Left renal pelvis (tissue), 4 donors: Measurements from ENCODE around the gene MAJIN. TPM values are rescaled to one million over a fixed set of nuclear protein-coding genes. Genes with fewer than 3 reads are reported as not detected.

ENCODE experiments used
- DNase-seq, 4 donors: peaks; one replicate each; pipeline ENCODE4 v3.0.0-alpha.2; 2013; ENCODE audit warnings: low read depth in 4 of 4, low spot score in 3 of 4
- polyA plus RNA-seq, 4 donors: library from polyadenylated mRNA; unstranded; fragments of 120-200 nt; gene quantifications; one replicate each; pipeline ENCODE4 v1.2.1, GENCODE V29; 2013; ENCODE audit not compliant: insufficient read length in 4 of 4

The MAJIN gene
- polyA plus RNA-seq, 4 donors: 0.53 to 1.3 (median 0.92) TPM; not detected in 1

DNA sequence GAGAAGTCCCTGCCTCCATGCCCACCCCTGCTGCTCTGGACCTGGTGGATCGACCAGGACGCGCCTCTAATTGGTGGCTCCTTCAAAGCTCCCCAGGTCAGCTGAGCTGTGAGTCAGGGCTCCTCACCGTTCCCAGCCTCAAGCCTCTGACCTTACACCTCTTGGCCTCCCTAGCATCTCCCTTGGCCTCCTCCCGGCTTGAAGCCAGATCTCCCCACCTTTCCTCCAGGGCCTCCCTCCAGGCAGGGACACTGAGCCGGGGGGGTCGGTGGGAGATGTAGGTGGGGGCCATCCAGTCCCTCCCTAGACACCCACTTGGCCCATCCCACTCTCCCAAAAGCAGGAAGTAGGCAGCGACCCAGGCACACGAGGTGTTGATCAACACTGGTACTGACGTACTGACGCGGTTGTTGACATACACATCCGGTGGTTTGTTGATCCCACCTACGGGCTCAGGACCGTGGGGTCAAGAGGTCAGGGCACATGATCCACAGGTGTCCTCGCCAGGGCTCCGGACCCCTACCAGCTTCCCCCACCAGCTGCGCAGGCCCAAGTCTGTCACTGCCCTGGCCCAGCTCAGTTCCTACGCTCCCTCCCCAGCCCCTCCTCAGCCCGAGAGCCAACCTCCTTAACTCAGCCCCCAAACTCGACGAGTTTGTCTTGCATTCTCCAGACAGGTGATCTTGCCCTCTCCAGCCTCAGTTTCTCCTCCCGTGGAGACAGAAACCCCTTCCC is 55.7 kb downstream of the MAJIN start:
- DNase-seq: no peak

DNA sequence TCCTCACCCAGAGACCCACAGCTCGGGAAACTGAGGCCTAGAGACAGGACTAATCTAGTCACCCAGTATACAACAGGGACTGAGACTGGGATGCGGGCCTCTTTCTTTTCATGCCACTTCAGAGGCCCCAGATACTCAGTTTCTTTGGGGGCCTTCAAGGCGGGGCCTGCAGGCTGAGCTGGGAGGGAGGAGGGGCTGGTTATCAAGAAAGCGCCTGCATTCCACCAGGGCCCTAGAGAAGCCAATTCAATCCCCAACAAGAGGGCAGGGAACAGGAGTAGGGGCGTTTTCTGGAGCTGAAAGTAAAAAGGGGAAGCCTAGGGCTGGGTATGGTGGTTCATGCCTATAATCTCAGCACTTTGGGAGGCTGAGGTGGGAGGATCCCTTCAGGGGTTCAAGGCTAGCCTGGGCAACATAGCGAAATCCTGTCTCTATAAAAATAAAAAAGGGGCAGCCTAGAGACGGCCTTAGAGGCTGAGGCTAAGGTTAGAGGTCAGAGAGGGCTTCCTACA is 56.5 kb downstream of the MAJIN start:
- DNase-seq: no peak

DNA sequence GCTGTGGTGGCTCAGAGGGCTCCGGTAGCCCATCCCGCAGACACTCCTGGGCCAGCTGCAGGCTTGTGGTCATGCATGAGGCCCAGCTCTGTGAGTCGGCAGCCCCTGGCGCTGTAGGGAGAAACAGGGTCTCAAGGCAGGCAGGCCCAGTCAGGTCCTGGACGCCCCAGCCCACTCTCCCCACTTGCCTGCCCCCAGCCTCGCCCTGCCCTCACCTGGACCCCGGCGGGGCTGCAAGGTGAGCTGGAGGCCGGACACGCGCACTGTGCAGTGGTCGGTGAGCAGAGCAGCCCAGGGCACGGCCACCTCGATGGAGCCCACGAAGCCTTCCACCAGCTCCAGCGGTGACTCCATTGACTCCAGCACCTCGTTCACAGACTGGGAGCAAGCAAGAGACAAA is 57.8 kb downstream of the MAJIN start:
- no peak for DNase-seq

DNA sequence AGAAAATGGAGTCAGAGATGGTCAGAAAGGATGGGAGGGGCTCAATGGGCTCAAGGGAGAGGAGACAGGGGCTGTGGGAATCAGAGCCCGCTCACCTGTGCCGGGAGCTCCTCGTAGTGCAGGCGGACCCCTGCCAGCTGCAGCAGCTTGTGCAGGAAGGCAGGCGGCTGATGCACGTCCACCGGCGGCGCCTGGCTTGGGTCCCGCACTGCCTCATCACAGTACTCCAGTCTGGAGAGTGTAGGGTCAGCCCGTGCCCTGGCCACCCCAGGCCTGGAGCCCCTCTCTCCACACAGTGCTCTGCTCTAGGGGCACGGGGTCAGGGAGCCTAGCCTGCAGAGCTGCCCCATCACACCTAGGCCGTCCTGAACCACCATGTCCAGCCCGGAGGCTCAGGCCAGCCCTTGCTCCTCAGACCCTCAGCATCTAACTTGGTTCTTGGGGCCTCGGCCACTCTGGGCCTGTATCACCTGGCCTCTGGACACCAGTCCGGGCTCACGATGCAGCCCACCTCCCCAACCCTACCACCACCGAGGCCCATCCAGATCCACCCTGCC is 58.7 kb downstream of the MAJIN start:
- DNase-seq: no peak

DNA sequence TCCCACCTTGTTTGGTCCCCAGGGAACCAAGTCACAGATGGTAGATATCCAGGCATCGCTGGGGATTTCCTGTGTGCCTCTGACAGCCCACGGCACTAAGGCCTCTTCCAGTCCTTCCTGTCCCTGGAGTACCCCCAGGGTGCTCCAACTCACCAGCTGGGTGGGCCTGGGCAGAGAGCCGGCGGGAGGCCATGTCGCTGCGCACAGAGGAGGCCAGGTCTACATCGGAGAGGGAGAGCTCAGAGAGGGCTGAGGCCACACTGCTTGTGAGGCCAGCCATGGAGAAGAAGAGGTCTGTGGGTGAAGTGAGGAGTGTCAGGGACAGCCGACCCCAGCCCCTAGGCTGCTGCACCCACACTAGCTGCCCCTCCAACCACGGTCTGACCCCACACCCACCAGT is 60.2 kb downstream of the MAJIN start:
- no peak for DNase-seq

DNA sequence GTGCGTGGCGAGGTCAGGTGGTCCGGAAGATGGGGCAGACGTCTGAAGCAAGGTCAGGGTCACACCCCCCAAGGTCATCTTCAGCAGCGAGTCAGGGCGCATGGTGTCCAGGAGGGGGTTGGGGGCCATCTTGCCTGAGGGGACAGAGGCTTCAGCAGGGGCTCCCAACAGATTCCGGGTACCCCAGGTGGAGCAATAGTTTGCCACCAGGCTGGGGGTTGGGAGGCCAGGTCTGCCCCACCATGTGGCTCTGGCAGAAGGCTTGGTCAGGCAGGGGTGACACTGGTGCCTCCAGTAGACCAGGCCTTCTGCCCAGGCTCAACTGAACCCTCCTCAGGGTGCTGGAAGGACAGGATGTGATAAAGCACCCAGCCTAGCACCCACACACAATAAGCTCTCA is 60.8 kb downstream of the MAJIN start:
- no peak for DNase-seq

DNA sequence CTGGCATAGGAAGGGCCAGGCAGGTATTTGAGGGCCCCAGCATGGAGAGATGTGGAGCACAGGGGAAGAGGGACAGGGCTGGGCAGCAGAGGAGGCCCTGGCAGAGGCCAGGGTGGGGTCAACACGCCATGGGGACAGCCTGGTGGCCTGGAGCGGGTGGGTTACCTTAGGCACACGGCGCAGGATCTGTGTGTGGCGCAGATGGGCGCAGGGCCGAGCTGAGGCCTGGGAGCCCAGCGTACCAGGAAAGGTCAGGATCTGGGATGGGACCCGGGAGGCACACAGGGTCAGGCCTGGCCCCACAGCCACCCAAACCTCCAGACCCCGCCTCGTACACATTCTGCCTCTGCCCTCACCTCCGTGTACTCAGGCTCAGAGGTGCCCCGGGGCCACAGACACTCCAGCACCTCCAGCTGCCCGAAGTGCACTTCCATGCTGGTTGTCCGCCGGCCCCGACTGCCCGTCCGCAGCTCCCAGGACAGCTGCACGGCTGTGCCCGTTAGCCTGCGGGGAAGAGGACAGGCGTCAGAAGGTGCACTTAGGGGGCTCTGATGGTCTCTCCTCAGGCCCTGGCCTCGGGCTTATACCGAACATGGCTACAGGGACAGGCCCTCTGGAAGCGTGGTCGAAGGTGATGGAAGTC is 61.3 kb downstream of the MAJIN start:
- DNase-seq: no peak

DNA sequence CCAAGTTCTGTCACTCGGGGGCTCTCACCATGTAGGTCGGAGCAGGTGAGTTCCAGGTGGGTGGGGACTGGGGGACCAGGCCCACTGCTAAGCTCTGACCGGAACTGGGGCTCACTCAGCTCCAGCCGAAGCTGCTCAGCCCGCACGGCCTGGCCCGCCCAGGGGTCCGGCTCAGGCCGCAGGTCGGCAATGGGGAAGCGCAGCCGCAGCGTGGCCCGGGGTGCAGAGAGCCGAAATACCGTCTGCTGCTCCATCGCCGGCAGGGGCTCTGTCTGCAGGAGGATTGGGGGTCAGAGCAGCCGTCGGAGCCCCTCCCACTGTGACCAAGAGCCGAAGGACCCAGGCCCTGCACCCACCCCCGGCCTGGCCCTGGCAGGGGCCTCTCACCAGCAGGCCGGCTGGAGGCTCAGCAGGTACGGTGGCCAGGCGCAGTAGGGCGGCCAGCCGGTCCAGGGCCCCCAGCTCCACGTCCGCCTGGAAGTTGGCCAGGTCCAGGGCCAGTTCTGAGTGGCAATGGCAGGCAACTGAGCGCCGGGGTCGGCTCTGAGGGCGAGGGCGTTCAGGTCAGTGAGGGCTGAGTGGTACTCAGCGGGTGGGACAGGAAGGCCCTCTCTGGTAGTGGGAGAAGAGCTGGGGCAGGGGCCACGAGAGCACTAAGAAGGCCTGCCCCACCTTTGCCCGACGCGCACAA is 62.1 kb downstream of the MAJIN start:
- DNase-seq: no peak

DNA sequence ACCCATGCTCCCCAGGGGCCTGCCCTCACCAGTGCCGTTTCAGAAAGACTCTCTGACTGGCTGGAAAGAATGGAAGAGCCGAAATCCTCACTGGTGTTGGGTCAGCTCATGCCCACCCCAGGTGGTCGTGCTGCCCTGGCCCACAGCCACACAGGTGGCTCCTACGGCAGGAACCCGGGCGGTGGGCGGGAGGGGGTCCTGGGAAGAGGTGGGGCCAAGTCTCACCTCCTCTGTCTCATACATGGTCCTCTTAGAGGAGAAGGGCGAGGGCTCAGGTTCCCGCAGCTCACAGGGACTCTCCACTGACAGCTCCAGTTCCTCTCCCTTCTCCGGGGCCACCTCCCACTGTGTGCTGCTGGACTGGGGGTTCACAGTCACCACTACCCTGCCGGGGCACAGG is 63.1 kb downstream of the MAJIN start:
- no peak for DNase-seq

DNA sequence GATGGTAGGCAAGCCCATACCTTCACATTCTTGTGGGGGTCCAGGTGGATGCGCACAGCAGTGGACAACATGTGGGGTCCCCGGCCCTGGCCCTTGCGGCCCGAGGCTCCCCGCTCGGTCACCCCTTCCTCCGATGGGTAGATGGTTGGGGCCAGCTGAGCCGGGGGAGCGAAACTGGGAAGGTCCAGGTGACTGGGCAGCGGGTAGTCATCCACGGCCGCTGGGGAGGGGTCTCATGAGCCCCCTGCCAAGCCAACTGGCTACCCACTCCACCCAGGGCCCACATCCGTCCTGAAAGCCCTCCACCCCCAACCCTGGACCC is 65.6 kb downstream of the MAJIN start:
- no peak for DNase-seq

DNA sequence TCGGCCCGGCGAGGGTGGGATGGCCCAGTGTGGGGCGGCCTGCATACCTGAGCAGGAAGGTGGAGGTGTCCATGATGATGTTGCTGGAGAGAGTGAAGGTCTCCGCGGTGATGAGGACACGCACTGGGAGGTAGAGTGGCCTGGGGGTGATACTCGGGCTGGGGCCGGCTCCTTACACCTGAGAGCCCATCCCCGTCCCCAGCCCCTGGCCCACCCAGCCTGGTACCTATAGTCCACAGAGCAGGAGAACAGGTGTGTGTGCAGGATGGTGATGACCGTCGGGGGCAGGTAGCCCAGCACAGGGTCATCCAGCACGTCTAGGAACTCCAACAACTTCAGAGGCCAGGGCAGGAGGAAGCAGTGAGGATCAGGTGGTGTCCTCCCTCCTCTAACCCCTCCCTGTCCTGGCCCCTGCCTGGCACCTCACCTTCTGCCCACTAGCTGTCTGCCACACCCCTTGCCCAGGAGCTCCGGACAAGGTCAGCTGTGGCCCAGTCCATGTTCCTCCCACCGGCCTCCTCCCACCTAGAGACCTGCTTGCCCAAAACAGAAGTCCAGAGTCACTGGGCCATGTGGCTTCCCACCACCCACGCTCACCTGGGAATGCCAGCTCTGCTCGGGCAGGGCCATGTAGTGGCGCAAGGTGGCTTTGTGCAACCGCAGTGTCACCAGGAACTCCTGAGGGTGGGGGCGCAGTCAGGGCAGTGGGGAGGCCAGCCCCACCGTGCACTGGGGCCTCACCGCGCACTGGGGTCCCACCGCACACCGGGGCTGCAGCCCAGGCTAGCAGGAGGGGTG is 66.2 kb downstream of the MAJIN start:
- DNase-seq: no peak

DNA sequence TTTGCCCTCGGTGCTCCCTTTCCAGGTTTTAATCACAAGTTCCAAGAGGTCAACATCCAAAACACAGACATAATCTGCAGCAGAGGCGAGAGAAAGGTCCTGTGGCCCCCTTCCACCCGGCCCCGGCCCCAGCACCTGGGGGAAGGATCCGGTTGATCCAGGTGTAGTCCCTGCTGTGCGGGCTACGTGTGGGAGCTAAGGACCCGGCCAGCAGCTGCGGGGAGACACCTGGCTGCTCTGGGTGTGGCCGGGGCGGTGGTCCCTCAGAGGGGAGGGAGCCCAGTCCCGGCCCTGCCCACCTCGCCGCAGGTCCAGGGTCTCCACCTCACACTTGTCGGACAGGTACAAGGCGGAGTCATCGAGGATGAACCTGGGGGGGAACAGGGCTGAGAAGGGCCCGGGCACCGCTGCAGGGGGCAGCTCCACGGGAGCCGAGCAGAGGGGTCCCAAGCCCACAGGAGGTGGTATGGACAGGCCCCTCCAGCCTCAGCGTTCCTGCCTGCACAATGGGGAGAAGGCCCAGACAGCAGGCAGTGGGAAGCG is 68.5 kb downstream of the MAJIN start:
- no peak for DNase-seq

DNA sequence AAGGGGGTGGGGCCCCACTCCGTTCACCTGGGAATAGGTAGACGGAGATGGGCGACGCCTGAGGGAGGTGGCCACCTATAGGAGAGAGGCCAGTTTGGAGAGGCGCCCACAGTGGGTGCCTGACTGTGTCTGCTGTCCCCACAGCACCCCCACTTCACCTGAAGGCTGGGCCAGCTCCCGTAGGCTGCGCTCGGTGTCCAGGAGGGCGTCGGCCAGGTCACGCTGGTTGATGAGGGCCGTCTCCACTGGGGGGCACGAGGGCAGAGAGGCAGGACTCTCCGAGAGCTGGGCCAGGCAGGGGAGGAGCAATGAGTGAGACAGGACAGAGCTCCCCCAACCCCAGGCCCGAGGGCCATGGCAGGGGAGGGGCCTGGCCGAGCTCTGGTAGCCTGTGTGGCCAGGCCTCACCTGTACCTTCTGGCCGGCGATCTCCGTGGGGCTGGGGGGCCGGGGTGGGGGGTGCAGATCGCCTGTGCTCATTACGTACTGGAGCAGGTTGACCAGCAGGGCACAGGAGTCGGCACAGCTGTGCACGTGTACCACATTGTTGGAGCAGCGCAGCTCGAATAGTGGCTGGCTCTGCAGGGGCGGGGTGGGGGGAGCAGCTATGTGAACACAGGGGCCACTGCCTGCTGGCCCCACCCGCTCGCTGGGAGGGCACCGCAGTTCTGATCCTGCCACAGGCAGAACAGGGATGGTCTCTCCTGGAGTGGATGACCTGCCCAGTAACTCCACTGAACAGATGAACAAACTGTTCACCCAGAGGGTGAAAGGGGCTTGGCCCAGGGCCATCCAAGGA is 69.6 kb downstream of the MAJIN start:
- no peak for DNase-seq

DNA sequence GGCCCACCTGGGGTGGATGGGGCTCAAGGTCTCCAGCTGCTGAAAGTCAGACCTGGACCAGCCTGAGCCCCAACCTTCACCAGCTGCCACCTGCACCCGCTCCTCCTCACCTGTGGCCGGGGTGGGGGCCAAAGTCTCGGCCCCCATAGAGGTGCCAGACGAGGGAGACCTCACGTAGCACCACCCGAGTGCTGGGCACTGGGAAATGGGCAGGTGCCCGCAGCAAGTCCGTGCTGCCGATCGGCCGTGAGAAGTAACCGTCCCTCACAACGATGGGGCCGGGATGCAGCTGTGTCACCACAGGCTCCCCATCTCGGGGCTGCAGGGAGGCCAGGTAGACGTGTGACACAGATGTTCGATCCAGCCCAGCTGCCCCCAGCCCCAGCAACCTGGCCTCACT is 71.1 kb downstream of the MAJIN start:
- DNase-seq: no peak

DNA sequence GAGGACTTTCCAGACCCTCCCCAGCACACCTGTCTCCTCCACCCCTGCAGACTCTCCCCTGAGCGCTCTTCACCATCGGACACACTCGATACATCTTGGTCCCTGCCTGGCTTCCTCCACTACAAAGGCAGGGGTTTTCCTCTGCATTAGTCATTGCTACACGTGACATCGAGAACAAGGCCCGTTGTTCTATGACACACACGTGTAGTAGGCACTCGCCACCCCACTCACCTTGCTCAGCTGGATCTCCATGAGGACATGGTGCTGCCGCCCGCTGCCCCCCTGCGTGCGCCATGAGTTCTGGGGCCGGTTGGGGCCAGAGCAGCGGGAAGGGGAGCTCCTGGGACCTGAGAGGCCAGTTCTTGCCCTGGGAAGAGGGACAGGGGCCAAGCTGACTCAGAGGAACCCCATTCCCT is 71.6 kb downstream of the MAJIN start:
- DNase-seq: no peak

DNA sequence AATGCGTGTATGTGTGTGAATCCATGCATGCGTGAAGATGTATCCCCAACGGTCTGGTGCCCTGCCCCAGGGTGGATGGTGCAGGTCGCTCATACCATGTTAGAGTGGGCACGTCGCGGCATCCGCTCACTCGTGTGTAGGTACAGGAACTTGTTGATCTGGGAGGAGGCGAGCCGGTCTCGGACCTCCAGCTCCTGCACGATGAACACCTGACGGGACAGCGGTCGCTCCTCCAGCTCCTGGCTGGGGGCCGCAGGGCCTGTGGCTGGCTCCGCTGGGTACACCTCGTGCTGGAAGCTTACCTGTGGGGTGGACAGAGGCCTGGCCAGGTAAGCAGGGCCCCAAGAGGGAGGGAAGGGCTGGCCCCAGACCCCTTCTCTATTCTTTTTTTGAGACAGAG is 73.4 kb downstream of the MAJIN start:
- DNase-seq: no peak

DNA sequence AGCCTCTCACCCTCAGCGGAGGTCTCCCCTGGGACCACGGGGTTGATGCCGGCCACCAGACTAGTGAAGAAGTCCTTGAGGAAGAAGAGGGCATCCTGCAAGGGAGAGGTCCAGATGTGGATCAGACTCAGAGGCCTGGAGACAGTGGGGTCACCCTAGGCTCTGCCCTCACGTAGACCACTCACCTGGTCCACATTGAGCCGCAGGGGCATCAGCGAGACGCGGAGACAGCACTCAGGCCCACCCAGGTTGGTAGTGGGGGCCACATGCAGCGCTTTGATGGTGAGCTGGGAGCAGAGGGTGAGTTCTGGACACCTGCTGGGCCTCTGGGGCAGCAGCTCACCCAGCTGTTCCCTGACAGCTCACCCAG is 73.8 kb downstream of the MAJIN start:
- no peak for DNase-seq

DNA sequence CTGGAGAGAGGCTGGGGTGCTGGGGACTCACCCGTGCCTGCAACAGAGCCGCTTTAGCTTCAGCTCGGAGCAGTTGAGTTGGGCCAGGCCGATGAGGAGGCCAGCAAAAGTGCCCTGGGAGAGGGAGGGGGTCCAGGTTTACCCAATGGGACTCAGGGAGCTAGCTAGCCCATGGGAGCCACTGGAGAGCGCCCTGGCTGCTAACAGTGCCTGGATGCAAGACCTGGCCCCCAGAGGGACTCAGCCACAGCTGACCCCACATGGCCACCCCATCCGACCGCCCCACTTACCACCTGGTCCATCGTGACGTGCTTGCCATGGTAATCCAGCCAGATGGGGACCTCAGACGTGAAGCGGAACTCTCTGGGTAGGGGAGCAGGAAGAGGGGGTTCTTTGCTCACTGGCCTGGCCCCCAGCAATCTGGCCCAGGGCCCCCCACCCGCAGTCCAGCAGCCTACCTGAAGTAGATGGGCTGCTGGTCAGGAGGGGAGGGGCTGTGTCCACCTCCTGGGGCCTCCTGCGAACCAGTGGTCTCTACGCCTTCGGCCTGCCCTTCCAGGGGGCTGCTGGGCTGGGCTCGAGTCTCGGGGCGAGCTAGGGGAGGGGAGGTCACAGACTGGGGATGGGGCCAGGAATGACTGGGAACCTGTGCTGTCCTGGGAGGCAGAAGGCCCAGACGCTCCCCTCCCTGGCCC is 74.4 kb downstream of the MAJIN start:
- no peak for DNase-seq

DNA sequence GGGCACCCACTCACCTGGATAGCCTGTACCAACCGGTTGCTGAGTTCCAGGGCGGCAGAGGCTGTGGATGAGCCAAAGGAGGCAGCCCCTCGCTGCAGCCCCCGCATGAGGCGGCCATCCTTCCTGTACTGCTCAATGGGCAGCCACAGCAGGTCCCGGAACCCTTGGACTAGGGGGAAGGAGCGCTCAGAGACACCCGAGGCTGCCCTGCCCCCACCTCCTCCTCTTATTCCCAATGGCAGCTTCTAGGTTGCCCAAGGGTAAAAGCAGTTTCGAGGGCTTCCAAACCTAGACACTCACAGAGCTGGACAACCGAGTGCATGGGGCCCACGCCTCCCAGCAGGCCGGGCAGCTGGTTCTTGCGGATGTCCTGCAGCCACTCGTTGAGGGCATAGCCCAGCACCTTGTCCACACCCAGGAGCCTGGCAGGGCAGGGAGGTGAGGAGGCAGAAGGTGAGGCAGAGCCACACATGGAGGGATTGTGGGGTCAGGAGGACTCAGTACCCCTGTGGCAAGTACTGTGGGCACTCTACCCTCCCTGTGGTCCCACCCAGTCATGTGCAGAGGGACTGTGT is 75.4 kb downstream of the MAJIN start:
- no peak for DNase-seq
